GF-D8 (cell line): Measurements from ENCODE around the gene FDPS.
A peak's percentile ranks its signal among the peaks of the same experiment; 100 is the strongest.

Experiments
- DNase-seq: peaks from one replicate; lab custom pipeline; 2025; lab: John Stamatoyannopoulos, UW

FDPS gene

GRCh38 chr1:155308493-155309422, at the start of gene FDPS:
TSS of gene FDPS (plus strand) at chr1:155308866. CDS start at chr1:155309790, 924 bp downstream.
- peak; percentile 98 for DNase-seq

DNA sequence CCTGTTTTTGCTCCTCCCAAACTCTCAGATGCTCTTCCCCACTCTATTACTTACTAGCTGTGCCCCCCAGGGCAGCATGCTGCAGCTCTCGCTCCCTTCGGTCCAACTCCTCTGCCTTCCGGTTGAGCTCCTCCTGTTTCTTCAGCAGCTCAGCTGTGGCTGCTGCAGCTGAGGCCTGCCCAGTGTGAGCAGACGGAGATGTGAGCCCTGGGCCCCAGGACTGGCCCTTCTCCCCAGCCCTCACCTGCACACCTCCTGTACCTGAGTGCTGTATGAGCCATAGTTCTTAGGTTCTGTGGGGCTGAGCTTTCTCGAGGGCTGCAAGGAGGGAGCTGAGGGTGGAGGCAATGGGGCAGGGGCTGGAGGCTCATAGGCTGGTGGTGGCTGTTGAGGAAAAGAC, 48.4 kb upstream of the FDPS start:
- no peak for DNase-seq

GRCh38 chr1:155261493-155261851, 47.2 kb upstream of the FDPS start:
- DNase-seq = no peak

GRCh38 chr1:155261852-155262673, 46.6 kb upstream of the FDPS start, which contains the start of gene SCAMP3:
TSS of gene SCAMP3 (minus strand) at chr1:155262360. CDS start at chr1:155262151, 209 bp downstream.
- DNase-seq = peak; percentile 90

DNA sequence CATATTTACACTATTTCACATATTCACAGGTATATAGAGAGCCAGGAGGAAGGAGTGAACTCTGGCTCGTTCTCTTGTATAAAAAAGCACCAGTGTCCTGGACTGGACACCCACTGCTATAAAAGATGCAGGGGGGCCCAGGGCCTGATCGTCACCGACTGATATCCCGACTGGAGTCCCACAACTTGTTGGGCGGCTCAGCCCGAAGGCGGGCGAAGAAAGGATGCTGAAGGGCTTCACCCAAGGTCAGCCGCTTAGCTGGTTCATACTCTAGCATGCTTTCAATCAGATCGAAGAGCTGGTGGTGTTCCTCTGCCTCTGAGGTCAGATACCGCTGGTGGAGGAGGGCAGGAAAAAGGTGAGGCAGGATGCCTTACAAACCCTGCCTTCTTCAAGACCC, 45.6 kb upstream of the FDPS start:
- no peak for DNase-seq

DNA sequence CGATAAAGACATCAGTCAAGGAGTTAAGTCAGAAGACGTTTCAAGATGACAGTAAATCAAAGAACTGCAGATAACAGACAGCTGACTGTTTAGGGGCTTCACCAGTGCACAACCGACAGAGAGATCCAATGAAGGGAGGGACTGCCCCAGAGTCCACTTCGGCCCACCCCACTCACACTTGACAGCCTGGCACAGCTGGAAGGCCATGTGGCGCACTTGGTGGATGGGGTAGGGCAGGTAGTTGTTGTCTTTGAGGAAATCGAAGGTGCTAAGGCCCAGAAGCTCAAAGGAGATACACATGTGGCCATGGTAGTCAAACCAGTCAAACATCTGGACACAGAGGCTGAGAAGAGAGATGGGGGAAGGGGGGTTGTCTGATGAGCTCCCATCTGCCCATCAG, 42.1 kb upstream of the FDPS start:
- DNase-seq = no peak

GRCh38 chr1:155267373-155267772, 41.3 kb upstream of the FDPS start:
- DNase-seq = no peak

- DNase-seq = no peak
These were observed 40.0 kb upstream of the FDPS start for GRCh38 chr1:155268630-155269029.

GRCh38 chr1:155269381-155269780, 39.3 kb upstream of the FDPS start:
- no peak for DNase-seq

GRCh38 chr1:155272466-155273342, 36.0 kb upstream of the FDPS start:
- DNase-seq = no peak

GRCh38 chr1:155273343-155274245, 35.1 kb upstream of the FDPS start, which contains the start of gene CLK2:
TSS of gene CLK2 (minus strand) at chr1:155273504. CDS start at chr1:155270977, 2,527 bp downstream.
- DNase-seq = peak; percentile 90

DNA sequence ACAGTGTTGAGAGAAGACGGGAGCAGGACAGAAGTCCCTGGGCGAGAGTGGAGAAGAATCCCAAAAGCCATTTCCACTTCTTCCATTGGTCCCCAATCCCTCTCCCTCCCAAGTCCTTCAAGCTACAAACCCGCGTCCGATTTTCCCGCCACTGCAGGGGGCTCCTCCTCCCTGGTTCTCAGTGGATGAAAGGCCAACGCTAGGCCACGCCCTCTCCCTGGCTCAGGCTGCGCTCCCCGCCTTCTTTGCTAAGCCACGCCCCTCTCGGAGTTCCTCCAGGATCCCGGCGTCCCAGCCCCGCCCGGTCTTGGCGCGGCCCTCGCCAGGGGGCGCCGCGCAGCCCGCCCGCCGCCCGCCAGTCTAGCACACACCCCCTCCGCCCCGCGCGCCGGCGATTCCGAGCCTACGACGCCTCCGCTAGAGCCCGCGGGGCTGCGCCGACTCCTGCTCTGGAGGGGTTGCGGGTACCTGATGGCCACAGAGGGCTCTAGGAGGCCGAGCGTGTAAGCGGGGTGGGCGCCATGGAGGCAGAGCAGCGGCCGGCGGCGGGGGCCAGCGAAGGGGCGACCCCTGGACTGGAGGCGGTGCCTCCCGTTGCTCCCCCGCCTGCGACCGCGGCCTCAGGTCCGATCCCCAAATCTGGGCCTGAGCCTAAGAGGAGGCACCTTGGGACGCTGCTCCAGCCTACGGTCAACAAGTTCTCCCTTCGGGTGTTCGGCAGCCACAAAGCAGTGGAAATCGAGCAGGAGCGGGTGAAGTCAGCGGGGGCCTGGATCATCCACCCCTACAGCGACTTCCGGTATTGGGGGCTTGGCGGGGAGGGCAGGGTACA, 31.4 kb upstream of the FDPS start, which contains the start of gene HCN3:
TSS of gene HCN3 (plus strand) at position 394 of the 832 bp plus-strand sequence. CDS start at position 522, 128 bp downstream.
- DNase-seq = peak; percentile 85

GRCh38 chr1:155277902-155278688, 30.6 kb upstream of the FDPS start:
- DNase-seq = no peak

DNA sequence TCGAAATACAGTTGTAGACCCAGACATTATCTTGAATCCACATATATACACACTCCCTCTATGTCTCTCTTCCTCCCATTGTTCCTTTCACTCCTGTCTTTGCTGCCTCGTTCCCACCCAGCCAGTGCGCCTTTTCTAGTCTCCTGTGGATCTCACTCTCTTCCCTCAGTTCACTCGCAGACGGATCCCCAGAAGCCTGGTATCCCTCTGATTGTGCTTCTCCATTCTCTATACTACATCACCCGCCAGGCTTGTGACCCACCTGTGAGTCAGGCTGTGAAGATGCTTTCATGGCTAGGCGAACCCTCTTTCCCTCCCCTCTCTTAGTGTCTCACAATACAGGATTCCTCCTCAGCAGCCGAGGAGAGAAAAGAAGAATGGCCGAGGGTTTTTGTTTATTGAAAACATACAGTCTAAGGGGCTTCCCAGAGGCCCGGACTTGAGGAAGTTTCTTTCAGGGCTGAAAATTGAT, 29.9 kb upstream of the FDPS start:
- DNase-seq = no peak

DNA sequence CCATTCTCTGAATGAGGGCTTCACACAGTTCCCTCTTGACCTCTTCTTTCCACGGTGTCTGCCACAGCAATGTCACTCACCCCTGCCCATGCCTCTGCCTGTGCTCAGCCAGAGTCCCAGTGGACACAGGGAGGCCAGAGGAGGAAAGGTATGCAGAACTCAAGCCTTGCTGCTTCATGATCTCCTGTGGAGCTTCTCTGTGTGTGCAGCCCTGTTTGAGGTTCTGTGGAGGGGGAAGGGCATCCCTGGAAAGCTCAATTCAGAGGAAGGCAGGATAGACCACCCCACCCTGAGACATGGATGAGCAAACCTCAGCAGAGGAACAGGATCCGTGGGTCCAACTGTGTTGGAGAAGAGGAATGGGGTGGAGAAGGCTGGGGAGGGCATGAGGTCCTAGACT, 29.4 kb upstream of the FDPS start:
- DNase-seq = no peak

DNA sequence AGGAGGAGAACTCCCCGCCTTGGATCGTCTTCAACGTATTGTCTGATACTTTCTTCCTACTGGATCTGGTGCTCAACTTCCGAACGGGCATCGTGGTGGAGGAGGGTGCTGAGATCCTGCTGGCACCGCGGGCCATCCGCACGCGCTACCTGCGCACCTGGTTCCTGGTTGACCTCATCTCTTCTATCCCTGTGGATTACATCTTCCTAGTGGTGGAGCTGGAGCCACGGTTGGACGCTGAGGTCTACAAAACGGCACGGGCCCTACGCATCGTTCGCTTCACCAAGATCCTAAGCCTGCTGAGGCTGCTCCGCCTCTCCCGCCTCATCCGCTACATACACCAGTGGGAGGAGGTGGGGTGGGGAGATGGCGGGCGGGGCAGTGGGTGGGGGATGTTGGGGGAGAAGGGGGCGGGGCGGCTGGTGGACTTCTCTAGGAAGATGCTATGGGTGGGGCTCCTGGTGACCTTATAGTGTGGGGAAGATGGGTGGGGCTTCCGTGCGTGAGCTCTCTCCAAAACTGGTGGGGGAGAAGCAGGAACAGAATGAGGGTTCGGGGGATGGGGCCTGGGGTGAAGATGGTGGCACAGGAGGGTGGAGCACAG, 26.1 kb upstream of the FDPS start:
- DNase-seq = no peak

DNA sequence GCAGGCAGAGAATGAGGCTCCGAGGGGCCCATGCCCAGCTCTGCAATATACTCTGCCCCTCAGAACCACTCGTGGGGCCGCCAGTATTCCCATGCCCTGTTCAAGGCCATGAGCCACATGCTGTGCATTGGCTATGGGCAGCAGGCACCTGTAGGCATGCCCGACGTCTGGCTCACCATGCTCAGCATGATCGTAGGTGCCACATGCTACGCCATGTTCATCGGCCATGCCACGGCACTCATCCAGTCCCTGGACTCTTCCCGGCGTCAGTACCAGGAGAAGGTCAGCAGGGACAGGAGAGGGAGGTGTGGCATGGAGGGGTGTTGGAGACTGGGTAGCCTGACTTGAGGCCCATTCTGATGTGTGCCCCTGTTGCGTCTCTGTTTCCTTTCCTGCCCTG, 24.2 kb upstream of the FDPS start:
- no peak for DNase-seq

GRCh38 chr1:155285063-155285462, 23.6 kb upstream of the FDPS start:
- no peak for DNase-seq
